H54 (cell line): ENCODE measurements around the gene UGT1A9.

Experiments used
- DNase-seq: peaks from one replicate; pipeline ENCODE4 v3.0.0; 2011; ENCODE audit warnings: low spot score, mixed read lengths; ENCODE audit not compliant: insufficient read length
- FAIRE-seq: peaks from 3 replicates; lab custom pipeline; 2011; peaks lifted over from hg19 to GRCh38; lab: Jason Lieb, UNC
- POLR2A ChIP-seq: IDR thresholded peaks from 2 replicates; pipeline ENCODE4 v1.6.1; 2011; ENCODE audit warnings: low read depth, mild to moderate bottlenecking, low read length

UGT1A9 gene

GRCh38 chr2:233811087-233811486 is 139.4 kb downstream of the UGT1A9 start:
- TF ChIP-seq POLR2A, result no peak
- FAIRE-seq (no peak), DNase-seq (no peak)

DNA sequence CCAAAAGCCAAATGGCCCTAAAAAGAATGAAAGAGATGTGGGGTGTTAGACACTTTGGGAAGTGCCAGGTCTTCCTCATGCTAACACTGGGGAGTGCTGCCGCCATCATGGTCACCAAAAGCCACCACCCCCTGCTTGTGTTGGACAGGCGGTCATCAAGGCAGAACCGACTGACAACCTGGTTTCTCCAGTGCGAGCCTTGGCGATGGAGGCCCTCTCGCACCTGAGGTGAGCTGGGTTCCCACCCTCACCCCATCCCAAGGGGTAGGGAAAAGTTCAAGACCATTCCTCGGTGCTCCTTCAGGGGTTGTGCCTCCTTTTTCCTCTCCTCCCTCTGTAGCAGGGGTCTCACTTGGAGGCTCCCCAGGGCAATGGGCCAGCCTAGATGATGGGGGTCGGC is 140.0 kb downstream of the UGT1A9 start:
- DNase-seq (no peak), FAIRE-seq (no peak)
- no peak for TF ChIP-seq POLR2A

DNA sequence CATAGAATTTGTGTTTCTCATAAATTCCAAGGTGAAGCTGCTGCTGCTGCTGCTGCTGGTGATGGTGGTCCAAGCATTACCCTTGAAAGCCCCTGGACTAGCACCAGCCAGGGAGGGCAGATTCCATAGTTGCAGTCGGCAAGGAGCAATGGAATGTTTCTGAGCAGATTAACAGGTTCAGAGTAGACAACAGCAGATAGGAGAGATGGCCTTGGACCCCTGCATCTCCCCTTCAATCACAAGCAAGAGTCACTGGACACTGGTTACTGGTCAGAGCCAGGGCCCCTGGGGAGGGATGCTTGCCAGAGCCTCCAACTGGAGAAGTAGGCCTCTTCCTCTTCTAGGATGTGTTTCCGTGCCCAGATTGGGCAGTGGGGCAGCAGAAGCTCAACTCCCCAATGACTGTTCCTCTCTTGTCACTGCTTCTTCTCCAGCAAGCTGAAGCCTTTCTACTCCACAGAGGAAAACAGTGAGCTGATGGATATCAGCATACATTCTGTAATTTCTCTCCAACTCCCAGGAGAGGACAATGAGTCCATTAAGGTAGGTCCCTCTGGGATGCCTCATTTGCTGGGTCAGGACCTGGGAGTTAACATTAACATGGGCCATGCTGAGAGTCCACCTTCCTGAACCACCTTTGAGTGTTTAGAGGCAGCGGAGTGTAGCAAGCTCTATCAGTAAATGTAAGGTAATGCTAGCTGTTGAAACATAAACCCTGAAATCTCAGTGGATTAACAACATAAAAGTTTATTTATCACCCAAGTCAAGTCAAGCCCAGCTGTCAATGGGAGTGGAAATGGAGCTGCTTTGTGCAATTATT is 141.7 kb downstream of the UGT1A9 start:
- TF ChIP-seq POLR2A, result no peak
- no peak for DNase-seq
- no peak for FAIRE-seq

- DNase-seq (peak; percentile 27), FAIRE-seq (no peak)
- TF ChIP-seq POLR2A, result no peak
These were observed 142.5 kb downstream of the UGT1A9 start for GRCh38 chr2:233814056-233814835.

DNA sequence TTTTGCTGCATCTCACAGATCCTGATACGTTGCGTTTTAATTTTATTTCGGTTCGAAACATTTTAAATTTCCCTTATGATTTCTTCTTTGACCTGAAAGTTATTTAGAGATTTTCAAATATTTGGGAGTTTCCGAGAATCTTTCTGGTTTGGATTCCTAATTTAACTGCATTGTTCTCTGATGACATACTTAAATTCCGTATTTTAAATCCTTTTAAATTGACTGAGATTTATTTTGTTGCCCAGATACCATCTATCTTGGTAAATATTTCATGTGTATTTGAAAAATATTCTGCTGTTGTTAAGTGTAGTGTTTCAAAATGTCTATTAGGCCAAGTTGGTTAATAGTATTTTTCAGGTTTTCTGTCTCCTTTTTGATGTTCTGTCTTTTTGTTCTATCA is 144.2 kb downstream of the UGT1A9 start:
- TF ChIP-seq POLR2A, result no peak
- no peak for FAIRE-seq
- no peak for DNase-seq

- no peak for DNase-seq
- no peak for TF ChIP-seq POLR2A
- no peak for FAIRE-seq
These were observed 144.6 kb downstream of the UGT1A9 start for GRCh38 chr2:233816334-233816733.

GRCh38 chr2:233816771-233817170 is 145.1 kb downstream of the UGT1A9 start:
- no peak for DNase-seq
- TF ChIP-seq POLR2A, result no peak
- FAIRE-seq, result no peak

DNA sequence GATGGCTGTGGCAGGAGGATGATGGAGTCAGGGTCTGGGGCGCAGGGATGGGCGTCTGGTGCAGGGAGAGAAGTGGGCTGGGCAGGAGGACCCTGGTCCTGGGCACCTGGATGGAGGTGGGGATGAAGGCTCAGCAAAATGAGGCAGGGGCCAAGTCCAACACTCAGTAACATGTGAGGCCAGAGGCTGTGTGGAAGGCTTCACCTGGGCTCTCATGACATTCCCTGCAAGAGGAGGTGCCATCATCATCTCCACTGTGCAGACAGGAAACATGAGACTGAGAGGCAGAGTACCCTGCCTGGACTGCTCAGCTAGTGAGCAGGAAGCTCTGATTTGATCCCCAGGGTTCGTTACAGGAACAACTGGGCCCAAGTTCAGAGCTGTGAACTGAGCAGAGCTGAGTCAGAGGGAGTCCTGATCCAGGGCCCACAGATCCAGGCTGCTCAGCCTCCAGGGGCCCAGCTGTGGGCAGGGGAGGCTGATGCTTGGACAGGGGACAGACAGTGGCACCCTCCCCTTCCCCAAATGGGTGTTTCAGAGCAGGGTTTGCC is 145.7 kb downstream of the UGT1A9 start:
- no peak for TF ChIP-seq POLR2A
- no peak for DNase-seq
- FAIRE-seq, result no peak

GRCh38 chr2:233817995-233818638 is 146.4 kb downstream of the UGT1A9 start:
- no peak for TF ChIP-seq POLR2A
- DNase-seq (no peak), FAIRE-seq (no peak)

DNA sequence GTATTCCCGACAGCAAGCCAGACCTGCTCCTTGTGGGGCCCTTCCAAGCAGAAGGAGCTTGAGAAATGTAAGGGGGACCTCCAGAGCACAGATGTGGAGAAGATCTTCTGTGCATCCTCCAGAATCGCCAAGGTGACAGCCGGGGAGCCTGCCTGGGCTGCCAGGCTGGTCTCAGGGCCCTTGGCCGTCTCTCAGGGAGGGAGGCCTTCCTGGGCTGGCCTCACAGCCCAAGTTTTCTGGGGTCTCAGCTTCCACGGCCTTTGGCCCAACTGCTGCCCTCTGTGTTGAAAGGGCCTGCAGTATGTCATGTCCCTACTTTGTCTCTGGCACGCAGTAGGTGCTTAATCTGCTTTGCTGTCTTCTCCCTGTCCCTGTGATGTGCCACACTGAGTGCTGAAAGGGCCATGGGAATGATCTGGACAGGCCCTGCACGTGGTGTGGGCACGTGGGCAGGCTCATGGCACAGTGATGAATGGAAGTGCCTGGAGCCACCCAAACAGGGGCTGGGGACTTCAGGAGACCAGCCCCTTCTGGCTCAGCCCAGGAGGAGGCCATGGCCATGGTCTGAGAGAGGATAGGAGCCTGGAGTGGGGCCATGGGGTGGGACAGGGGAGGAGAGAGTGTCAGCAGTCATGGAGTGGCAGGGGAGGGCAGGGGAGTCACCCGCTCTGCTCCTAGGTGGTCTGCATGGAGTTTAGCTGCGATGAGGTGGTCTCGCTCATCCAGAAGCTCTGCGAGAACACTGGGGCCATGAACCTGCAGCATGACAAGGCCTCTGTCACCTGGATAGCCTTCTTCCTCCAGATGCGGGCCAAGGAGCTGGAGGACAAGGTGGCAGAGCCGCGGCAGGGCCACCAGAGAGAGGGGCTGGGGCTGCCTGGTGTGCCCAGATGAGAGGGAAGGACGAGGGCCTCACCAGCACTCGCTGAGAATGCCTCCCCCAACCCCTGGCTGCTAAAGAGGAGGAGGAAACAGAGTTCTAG is 147.2 kb downstream of the UGT1A9 start:
- FAIRE-seq (no peak), DNase-seq (no peak)
- no peak for TF ChIP-seq POLR2A

DNA sequence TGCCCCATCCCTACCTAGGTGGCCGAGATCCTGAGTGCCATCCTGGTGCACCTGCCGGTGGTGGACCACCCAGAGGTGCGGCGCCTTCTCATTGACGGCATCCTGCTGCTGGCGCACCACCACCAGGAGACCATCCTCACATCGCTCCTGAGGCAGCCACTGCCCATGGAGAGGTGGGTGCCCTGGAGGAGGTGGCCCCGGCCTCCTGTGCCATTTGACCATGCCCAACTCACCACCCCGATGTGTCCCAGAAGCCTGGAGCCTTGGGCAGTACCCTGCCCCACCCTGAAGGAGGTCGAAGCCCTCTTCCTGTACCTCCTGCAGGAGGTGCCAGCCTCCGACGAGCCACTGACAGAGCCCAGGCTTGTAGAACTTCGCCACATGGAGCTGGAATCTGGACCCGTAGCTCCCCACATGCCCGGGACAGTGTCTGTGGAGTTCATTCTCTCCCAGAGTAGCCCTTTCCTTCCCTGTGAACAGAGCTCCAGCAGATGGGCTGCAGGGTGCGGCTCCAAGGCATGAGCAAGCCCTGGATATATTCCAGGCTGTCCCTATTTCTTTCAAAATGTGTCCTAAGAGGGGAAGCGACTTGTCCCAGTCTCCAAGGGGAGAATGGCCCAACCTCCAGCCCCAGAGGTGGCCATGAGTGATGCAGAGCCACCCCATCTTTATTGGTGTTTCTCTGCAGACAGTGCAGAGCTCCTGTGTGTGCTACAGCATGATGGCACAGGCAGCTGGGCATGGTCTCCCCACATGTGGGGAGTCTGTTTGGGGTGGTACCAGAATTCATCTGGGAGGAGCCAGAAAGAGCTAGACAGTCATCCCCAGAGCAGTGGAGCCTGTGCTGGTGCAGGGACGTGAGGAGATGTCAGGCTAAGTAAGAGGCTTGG is 148.4 kb downstream of the UGT1A9 start:
- no peak for FAIRE-seq
- no peak for DNase-seq
- TF ChIP-seq POLR2A, result no peak

DNA sequence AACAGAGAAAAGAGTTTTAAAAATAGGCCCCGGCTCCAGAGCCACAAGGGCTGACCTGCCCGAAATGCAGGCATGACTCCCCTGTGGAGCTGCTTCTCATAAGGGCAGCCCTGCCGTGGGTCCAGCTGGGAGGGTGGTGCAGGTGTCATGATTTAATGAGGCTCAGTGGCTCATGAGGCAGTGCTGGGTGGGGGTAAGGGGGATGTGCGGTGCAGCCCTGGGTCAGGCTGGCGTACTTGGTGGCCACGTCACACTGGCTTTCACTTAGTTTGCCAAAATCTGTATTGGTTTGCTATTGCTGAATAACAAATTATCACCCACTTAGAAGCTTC is 149.0 kb downstream of the UGT1A9 start:
- FAIRE-seq (no peak), DNase-seq (no peak)
- no peak for TF ChIP-seq POLR2A
